OCI-LY7 (cell line): ENCODE measurements around the gene STAM2. TPM values are rescaled to one million over a fixed set of nuclear protein-coding genes. Genes with fewer than 3 reads are reported as not detected.
"Not testable (repeated sequence)": the region's sequence is repeated elsewhere in the genome, so short reads cannot be mapped to it uniquely, and the experiment has no call there.

Experiments used
- BruUV-seq: library from RNA; stranded (reverse); fragments of 400-500 nt; replicated peaks from 2 replicates; lab custom pipeline; 2021; lab: Mats Ljungman, UMichigan
- CTCF ChIA-PET: fragments of 300-600 bp; sonication (Branson Sonifier 250); formaldehyde crosslinking; loops from one replicate; lab custom pipeline; 2022; ENCODE audit warnings: antibody characterized with exemption; ENCODE audit not compliant: unreplicated experiment; lab: Charles Lee
- POLR2A ChIA-PET: fragments of 300-600 bp; sonication (Branson Sonifier 250); formaldehyde crosslinking; loops from one replicate; lab custom pipeline; 2022; ENCODE audit warnings: antibody characterized with exemption; lab: Charles Lee
- DNase-seq: peaks from one replicate; pipeline ENCODE4 v3.0.0-alpha.2; 2015; ENCODE audit warnings: low spot score
- H2AFZ ChIP-seq: fragments of 200-600 bp; sonication (generic), shearing (Covaris generic); 2 replicates; pipeline ENCODE4 v1.6.1; 2014; ENCODE audit warnings: mild to moderate bottlenecking, antibody characterized with exemption, low read length, moderate library complexity
- H3K27ac ChIP-seq: fragments of 200-600 bp; sonication (generic); 2 replicates; pipeline ENCODE4 v1.5.1; 2014; ENCODE audit warnings: mixed run types, low read depth, mild to moderate bottlenecking, moderate library complexity, low read length, inconsistent platforms; ENCODE audit not compliant: poor library complexity, severe bottlenecking
- H3K36me3 ChIP-seq: fragments of 200-600 bp; sonication (generic); 2 replicates; pipeline ENCODE4 v1.6.1; 2014; ENCODE audit warnings: mild to moderate bottlenecking, antibody characterized with exemption, low read length, moderate library complexity, mixed read lengths; ENCODE audit not compliant: insufficient read depth
- H3K4me1 ChIP-seq: fragments of 200-600 bp; sonication (generic); 2 replicates; pipeline ENCODE4 v1.5.1; 2014; ENCODE audit warnings: mild to moderate bottlenecking, low read length; ENCODE audit not compliant: insufficient read depth, poor library complexity, severe bottlenecking
- H3K4me2 ChIP-seq: fragments of 200-600 bp; sonication (generic); 2 replicates; pipeline ENCODE4 v1.6.1; 2014; ENCODE audit warnings: mild to moderate bottlenecking, low read length
- H3K4me3 ChIP-seq: fragments of 200-600 bp; sonication (generic); 2 replicates; pipeline ENCODE4 v1.5.1; 2014; ENCODE audit warnings: mild to moderate bottlenecking, low read depth, low read length; ENCODE audit not compliant: poor library complexity, severe bottlenecking
- H3K79me2 ChIP-seq: fragments of 200-600 bp; sonication (generic); 2 replicates; pipeline ENCODE4 v1.6.1; 2016; ENCODE audit warnings: low read depth, mild to moderate bottlenecking, low read length, moderate library complexity, mixed read lengths; ENCODE audit not compliant: insufficient read depth
- H3K9me2 ChIP-seq: fragments of 200-600 bp; sonication (generic); 2 replicates; pipeline ENCODE4 v1.6.1; 2016; ENCODE audit warnings: mild to moderate bottlenecking, low read length, mixed read lengths; ENCODE audit not compliant: insufficient read depth
- H3K9me3 ChIP-seq: fragments of 200-600 bp; sonication (generic); 2 replicates; pipeline ENCODE4 v1.6.1; 2014; ENCODE audit warnings: mild to moderate bottlenecking, mixed run types, low read length, mixed read lengths
- H4K20me1 ChIP-seq: fragments of 200-600 bp; sonication (generic); 2 replicates; pipeline ENCODE4 v1.6.1; 2014; ENCODE audit warnings: mild to moderate bottlenecking, antibody characterized with exemption, low read length, moderate library complexity, mixed read lengths; ENCODE audit not compliant: insufficient read depth
- EZH2phosphoT487 ChIP-seq: fragments of 200-600 bp; sonication (generic); IDR thresholded peaks from 2 replicates; pipeline ENCODE4 v1.6.1; 2018; ENCODE audit warnings: low read depth, borderline replicate concordance, mild to moderate bottlenecking, mixed run types, antibody characterized with exemption, low read length, moderate library complexity, mixed read lengths
- intact Hi-C: fragments of 100-400 bp; cut with micrococcal nuclease; formaldehyde crosslinking; loops from one replicate; pipeline ENCODE4 v1.10.0; 2022; ENCODE audit not compliant: unreplicated experiment
- total RNA-seq, 2 experiments: library from RNA; depleted of rRNA in 1 of 2; stranded (reverse); fragments of >200 nt in 1 of 2; shearing (Covaris generic) in 1 of 2; gene quantifications; 2 replicates each; pipeline ENCODE4 v1.2.3, GENCODE V29; 2014 to 2022
- TF ChIP-seq, protein P1 (sequence below): fragments of 200-600 bp; sonication (generic); conservative IDR thresholded peaks from 2 replicates; pipeline ENCODE4 v1.5.1; 2014; ENCODE audit warnings: mild to moderate bottlenecking, antibody characterized with exemption, low read length, moderate library complexity, mixed read lengths

The STAM2 gene
- total RNA-seq, 2 experiments from 2014 or later, result 17.7 to 22.1 TPM

DNA sequence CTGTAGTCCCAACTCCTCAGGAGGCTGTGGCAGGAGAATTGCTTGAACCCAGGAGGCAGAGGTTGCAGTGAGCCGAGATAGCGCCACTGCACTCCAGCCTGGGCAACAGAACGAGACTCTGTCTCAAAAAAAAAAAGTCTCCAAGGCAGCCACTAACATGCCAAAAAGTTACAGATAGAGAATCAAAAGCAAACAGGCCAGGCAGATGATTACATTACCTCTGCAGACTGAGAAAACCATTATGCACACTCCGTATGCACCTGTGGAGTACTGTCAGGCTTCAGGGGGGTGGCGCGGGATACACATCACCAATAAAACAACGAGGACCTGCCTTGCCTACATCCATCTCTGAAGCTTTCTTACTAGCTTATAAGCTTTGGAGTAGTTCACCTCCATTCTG lies 10.3 kb downstream of the STAM2 start:
- intact Hi-C loops, result no loop called here
- H3K79me2 ChIP-seq, result peaks cover 58% of the 10 kb centered on the region
- POLR2A ChIA-PET, result interaction anchor here (0.6 kb wide), 1 partner anchor 552 kb away, joined by 3 read pairs; the partner anchor contains the start of gene PRPF40A
- 0 out of 2 replicates have a peak, but pooled peaks cover 4% of the 10 kb centered on the region for H4K20me1 ChIP-seq
- H2AFZ ChIP-seq, result no peak overlapping the region
- TF ChIP-seq EZH2phosphoT487, result no peak
- TF ChIP-seq, protein P1, sequence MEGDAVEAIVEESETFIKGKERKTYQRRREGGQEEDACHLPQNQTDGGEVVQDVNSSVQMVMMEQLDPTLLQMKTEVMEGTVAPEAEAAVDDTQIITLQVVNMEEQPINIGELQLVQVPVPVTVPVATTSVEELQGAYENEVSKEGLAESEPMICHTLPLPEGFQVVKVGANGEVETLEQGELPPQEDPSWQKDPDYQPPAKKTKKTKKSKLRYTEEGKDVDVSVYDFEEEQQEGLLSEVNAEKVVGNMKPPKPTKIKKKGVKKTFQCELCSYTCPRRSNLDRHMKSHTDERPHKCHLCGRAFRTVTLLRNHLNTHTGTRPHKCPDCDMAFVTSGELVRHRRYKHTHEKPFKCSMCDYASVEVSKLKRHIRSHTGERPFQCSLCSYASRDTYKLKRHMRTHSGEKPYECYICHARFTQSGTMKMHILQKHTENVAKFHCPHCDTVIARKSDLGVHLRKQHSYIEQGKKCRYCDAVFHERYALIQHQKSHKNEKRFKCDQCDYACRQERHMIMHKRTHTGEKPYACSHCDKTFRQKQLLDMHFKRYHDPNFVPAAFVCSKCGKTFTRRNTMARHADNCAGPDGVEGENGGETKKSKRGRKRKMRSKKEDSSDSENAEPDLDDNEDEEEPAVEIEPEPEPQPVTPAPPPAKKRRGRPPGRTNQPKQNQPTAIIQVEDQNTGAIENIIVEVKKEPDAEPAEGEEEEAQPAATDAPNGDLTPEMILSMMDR, result no peak
- no TSS peak for BruUV-seq
- no peaks in the 10 kb centered on the region for H3K9me2 ChIP-seq
- H3K4me3 ChIP-seq, result no peak overlapping the region
- H3K4me2 ChIP-seq, result no peak overlapping the region
- no peaks in the 10 kb centered on the region for H3K36me3 ChIP-seq
- CTCF ChIA-PET, result no interaction called here
- H3K9me3 ChIP-seq, result no peaks in the 10 kb centered on the region
- no peak overlapping the region for H3K27ac ChIP-seq
- H3K4me1 ChIP-seq, result peaks cover 3% of the 10 kb centered on the region
- DNase-seq, result no peak

DNA sequence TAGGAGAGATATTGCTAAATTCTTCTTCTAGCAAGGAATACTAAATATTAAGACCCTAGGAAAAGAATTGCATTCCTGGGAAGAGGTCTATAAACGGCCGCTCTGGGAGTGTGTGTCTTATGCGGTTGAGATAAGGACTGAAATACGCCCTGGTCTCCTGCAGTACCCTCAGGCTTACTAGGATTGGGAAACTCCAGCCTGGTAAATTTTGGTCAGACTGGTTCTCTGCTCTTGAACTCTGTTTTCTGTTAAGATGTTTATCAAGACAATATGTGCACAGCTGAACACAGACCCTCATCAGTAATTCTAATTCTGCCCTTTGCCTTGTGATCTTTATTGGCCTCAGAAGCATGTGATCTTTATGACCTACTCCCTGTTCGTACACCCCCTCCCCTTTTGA lies 11.9 kb downstream of the STAM2 start:
- H3K9me3 ChIP-seq, DNase-seq, H3K4me3 ChIP-seq, H3K27ac ChIP-seq, H3K36me3 ChIP-seq, H4K20me1 ChIP-seq, H2AFZ ChIP-seq, H3K9me2 ChIP-seq, H3K4me2 ChIP-seq, POLR2A ChIA-PET, CTCF ChIA-PET, H3K4me1 ChIP-seq, BruUV-seq, intact Hi-C loops: not testable (repeated sequence)
- H3K79me2 ChIP-seq, result peaks cover 50% of the 10 kb centered on the region

DNA sequence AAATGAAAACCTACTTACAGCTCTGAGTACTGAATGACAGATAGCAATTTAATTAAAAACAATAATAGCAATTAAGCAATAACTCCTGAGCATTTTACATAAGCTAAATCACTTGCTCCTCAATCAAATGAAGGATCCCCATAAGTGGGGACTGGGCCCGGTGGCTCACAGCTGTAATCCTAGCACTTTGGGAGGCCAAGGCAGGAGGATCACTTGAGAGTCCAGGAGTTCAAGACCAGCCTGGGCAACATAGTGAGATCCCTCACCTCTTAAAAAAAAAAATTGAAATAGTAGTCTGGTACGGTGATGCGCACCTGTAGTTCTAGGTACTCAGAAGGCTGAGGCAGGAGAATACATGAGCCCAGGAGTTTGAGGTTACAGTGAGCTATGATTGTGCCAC lies 13.4 kb downstream of the STAM2 start:
- peaks cover 36% of the 10 kb centered on the region for H3K79me2 ChIP-seq
- H3K4me1 ChIP-seq, result peaks cover 3% of the 10 kb centered on the region
- H3K36me3 ChIP-seq, result no peaks in the 10 kb centered on the region
- H3K27ac ChIP-seq, result no peak overlapping the region
- no peak overlapping the region for H3K4me3 ChIP-seq
- H4K20me1 ChIP-seq, result 0 out of 2 replicates have a peak, but pooled peaks cover 2% of the 10 kb centered on the region
- BruUV-seq, result no TSS peak
- ChIA-PET CTCF (no interaction called here), POLR2A (interaction anchor here (0.6 to 0.9 kb wide), 3 partner anchors 9 to 51 kb away, joined by 3 to 5 read pairs (median 3); no protein-coding TSS in a partner anchor)
- no peak overlapping the region for H3K4me2 ChIP-seq
- no peak for DNase-seq
- no peaks in the 10 kb centered on the region for H3K9me2 ChIP-seq
- H2AFZ ChIP-seq, result no peak overlapping the region
- H3K9me3 ChIP-seq, result no peaks in the 10 kb centered on the region
- intact Hi-C loops, result no loop called here
- TF ChIP-seq EZH2phosphoT487, result no peak
- TF ChIP-seq, protein P1, result no peak
